NCI-H2227 treated with DMSO at 0.1 percent for 48 hours (cell line): ENCODE results near the gene BPIFB4.
"Not testable (repeated sequence)": the region's sequence is repeated elsewhere in the genome, so short reads cannot be mapped to it uniquely, and the experiment has no call there.

ENCODE experiments used
- DNase-seq: peaks from one replicate; lab custom pipeline; 2025; lab: John Stamatoyannopoulos, UW

BPIFB4 gene

DNA sequence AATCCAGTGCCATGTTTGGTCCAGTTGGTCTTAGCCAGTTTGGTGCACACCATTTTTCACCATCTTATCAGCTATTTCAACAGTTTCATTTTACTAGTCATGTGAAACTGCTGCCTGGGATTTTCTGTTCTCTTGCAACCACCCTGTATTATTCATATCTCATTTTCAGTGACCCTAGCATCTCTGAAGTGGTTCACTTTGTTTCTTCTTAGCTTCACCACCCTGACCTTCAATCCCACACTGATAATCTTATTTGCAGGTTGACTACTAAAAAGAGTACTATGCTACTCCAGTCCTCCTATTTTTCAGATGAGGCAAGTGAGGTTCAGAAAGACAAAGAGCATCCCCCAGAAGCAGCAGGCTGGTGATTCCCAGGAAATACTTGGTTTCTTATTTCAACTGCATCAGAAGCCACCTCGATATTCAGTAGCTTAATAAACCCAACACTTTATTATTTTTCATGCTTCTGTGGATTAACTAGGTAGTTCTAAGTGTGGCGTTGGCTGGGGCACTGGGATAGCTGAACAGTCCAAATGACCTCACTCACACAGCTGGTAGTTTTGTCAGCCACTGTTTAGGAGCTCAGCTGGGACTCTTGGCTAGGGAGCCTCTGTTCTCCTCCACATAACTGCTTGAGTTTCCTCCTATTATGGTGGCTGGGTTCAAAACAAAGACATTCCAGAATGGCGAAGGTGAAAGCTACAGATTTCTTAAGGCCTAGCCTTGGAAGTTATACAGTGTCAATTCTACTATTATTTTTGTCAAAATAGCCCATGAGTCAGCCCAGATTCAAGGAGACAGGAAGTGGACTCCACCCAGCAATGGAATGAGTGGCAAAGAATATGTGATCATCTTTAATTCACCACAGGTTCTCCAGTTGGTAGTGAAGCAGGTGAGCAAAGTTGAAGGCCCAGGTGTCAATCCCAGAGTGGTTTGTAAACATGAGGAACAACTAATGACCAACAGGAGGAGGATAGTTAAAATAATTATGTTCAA lies 40.6 kb downstream of the BPIFB4 start:
- no peak for DNase-seq

DNA sequence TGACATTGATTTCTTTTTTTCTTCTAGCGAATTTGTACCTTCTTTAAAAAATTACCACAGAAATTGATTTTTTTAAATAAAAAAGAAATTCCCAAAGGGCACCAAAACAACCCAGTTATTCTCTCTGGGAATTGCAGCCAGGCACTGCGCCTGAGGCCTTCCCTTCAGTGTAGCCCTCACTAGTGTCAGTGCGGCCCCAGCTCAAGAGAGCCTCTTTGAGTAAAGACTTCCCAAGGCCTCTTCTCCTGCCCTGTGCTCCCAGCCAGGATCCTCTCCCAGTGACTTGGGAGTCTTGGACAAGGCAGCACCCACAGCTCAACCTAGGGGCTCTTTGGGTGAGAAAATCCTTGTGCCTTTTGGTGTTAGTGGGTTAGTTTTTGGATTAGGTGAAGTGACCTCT lies 41.5 kb downstream of the BPIFB4 start:
- no peak for DNase-seq

DNA sequence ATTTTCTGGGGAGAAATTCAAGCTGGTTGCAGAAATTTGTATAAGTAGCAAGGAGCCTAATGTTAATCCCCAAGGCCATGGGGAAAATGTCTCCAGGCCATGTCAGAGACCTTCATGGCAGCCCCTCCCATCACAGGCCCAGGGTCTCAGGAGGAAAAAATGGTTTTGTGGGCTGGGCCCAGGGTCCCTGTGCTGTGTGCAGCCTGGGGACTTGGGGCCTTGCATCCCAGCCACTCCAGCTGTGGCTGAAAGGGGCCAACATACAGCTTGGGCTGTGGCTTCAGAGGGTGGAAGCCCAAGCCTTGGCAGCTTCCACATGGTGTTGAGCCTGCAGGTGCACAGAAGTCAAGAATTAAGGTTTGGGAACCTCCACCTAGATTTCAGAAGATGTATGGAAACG lies 42.9 kb downstream of the BPIFB4 start:
- DNase-seq: not testable (repeated sequence)

DNA sequence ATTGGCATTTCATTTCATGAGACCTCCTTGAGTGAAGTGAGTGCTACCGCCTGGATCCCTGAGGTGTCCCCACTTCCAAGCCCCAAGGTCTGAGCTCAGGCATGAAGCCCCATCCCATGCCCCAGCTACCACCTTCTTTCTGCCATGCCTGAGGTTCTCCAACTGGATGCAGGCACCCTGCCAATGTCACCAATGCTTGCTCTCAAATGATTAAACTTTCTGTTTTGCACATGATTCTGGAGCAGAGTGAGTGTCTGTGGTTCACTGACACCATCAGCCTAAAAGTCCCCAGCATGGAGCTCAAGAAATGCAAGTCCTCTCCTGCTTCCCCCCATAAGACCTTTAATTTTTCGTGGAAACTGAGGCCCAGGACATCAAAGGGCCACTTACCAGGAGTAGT lies 44.8 kb downstream of the BPIFB4 start:
- DNase-seq: no peak

DNA sequence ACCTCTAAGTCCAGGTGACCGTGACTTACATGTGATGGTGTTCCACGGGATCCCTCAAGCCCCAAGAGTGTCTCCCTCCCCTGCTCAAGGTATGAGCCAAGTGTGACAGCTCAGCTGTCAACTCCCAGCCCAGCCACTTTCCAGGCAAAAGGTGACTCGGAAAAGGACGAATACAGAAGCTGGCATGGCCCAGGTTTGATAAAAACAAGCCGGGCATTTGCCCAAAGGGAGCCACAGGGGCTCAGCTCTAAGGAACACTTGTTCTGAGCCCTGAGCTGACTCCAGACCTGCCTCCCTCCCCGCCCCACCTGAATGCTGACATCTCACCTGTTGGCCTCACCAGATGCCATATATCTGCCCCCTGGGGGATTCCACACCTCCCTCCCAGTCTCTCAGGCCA lies 45.6 kb downstream of the BPIFB4 start:
- no peak for DNase-seq

DNA sequence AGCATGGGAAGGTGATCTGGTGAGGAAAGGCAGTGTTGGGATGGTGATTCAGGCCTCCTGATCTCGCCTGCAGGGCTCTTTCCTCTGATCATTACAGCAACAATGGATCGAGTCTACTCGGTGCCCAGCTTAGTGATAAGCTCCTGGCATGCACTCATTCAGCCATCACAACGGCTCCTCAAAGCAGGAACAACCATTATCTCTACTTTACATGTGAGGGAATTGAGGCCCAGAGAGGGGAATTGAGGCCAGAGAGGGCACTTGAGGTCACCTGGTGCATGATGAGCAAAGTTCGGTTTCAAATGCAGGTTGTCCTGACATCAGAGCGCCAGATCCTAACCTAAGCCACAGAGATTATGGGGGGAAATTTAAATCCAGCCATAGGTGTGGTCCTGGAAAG lies 46.5 kb downstream of the BPIFB4 start:
- DNase-seq: no peak

DNA sequence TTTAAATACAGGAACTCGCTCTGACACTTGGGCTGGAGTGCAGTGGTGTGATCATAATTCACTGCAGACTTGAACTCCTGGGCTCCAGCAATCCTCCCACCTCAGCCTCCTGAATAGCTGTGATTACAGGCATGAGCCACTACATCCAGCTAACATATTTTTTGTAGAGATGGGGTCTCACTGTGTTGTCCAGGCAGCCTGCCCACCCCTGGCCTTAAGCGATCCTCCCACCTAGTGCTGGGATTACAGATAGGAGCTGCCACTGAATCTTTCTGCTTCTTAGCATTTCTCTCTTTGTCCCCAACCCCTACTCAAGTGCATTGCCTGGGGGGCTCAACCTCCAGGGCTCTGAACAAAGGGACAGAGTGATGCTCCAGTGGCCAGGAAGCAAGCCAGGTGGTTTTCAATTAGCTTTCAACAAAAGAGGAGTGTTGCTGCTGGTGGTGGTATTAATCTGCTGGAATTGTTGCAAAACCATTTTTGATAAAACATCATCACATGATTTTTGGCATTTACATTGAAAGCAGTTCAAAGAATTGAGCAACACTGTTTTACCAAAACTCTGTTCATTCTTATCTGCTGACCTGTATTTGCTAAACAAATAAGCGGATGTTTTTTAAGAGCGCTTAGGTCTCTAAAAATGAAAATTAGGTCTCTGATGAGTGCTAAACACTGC lies 48.1 kb downstream of the BPIFB4 start:
- no peak for DNase-seq

DNA sequence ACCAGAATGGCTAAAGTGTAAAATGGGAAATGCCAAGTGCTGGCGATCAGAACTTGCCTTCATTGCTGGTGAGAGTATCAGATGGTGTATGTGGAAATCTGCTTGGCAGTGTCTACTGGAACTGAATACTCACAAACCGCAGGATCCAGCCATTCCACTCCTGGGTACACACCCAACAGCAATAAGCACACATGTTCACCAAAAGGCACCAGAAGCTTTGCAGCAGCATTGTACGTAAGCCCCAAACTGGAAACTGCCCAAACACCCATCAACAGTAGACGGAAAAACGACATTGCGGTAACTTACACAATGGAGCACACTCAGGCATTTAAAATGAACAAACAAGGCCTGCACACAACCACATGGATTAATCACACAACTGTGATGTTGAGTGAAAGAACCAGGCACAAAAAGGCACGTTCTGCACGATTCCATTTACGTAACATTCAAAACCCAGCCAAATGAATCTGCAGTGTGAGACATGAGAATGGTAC lies 51.2 kb downstream of the BPIFB4 start:
- no peak for DNase-seq

DNA sequence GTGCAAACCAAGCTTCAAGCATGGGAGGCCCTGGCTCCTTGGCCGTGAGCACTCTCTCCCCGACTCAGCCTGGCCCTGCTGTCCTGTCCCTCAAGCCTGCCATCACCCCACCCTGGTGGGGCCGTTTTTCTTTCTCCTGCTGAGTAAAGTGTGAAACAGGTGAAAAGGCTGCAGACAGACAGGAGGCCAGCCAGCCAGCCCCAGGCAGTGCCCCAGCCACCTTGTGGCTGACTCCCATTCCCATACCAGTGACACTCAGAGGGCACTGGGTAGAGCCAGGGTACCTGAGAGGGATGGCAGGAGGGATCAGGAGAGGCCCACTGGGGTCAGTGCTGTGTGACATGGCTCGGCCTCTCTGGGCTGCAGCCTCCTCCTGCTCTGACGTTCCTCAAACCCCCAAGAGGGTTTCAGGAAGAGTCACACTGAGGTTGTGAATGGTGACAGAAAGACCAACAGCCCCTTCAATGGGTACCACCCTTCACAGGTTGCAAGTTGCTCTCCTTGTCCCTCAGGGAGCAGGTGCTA lies 52.6 kb downstream of the BPIFB4 start:
- DNase-seq: no peak

DNA sequence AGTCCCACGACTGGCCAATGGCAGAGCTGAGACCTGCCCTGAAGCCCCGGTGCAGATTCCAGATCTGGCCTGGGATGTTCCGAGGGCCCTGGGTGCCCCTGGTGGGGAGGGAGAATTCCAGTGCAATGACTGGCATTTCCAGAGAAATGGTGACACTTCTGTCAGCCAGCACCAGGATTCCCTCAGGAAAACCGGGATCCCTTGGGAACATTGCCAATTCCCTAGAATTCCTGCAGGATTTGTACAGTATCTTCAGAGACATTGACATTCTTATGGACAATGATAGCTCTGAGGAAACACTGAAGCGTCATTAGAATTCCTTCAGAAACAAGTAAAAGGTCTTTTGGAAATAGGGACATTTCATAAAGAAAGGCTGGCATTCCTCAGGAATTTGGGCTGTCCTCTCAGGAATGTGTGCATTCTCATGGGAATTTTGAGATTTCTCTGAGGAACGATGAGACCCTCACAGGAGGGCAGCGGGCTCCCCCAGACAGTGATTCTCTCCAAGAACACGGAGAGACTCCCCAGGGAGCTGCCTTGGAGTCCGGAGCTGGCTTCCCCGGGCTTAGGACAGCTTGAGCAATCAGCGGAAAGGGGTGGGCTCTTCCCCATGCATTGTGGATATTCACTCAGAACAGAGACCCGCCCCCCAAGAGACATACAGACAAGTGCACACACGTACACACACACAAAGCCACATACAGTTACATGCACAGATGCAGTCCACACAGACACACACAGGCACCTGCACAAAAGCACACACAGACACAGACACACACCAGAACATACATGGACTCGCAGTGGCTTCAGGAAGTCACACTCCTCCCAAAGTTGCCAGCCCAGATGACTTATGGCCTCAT lies 53.3 kb downstream of the BPIFB4 start:
- DNase-seq: no peak

DNA sequence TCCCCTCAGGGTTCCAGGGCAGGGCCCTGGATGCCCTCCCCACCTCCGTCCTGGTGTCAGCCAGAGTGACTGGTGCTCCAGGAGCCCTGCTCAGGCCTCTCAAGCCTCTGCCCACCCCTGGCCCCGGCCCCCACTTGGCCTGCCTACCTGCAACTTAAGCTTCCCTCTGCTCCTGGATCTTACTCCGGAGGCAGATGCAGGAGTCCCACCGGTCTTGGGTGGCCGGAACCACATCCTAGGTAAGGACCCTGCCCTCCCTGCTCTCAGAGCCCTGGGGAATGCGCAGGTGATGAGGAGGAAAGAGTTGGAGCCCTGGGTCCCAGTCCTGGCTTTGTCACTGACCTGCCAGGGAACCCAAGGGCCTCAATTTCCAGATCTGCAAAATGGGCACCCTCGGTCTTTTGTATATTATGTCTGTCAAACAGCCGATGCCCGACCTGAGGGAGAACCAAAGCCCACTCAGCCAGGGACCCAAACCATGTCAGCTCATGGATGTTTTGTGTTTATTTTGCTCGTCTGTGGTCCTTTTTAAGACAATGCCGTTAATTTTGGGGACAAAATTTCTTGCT lies 54.0 kb downstream of the BPIFB4 start:
- DNase-seq: no peak

DNA sequence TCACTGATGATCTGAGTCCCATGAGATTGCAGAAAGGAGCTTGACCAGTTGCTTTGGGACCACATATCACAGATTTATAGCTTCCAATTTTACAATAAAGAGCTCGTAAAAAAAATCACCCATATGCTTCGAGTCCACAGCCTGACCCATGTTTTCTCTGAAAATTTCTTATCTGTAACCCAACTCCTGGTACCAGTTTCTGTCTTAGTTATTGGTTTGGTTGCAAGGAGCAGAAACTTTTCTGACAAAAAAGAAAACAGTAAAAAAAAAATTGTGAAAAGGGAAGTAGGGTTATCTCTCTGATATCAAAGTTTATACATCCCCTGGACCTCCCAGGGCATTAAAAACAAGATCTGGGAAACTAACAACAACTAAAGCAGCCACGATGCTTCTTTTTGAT lies 57.8 kb downstream of the BPIFB4 start:
- no peak for DNase-seq

DNA sequence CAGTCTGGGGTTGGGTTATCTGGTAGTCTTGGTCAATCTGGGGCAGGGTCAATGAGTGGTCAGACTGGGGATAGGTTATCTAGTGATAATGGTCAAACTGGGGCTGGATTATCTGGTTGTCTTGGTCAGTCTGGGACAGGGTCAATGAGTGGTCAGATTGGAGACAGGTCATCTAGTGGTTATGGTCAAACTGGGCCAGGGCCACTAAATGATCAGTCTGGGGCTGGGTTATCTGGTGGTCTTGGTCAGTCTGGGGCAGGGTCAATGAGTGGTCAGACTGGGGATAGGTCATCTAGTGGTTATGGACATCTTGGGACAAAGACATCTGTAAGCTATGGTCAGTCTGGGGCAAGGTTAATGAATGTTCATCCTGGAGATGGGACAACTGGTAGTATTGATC lies 60.0 kb downstream of the BPIFB4 start:
- no peak for DNase-seq

DNA sequence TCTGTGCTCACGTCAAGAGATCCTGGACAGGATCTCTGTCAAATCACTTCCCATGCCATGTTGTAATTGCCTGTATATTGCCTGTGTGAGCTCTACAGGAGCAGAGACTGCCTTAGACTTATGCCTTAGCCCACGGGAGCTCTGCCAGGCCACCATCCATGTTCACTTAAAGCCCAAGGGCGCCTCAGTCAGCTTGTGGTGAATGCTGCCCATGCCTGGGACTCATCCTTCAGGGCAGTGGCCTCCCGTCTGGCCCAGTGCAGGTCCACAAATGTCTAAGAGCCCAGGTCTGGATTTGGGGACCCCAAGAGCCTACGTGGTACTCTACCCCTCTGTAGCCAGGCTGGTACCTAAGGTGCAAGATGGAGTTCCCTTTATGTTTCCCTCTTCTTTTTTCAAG lies 66.1 kb downstream of the BPIFB4 start:
- DNase-seq: no peak

DNA sequence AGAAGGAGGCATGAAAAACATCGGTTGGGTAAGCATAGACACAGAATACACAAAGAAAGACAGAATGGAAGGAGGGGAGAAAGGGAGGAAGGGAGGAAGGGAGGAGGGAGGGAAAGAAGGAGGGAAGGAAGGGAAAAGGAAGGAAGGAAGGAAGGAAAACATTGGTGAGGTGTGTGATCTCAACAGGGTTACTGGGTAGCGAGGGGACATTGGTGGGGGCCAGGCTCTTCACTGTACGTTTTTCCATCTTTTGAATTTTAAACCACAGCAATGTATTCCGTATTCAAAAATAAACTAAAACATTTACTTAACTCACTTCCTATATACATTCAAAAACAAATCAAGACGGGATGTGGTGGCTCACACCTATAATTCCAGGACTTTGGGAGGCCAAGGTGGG lies 67.9 kb downstream of the BPIFB4 start:
- no peak for DNase-seq

DNA sequence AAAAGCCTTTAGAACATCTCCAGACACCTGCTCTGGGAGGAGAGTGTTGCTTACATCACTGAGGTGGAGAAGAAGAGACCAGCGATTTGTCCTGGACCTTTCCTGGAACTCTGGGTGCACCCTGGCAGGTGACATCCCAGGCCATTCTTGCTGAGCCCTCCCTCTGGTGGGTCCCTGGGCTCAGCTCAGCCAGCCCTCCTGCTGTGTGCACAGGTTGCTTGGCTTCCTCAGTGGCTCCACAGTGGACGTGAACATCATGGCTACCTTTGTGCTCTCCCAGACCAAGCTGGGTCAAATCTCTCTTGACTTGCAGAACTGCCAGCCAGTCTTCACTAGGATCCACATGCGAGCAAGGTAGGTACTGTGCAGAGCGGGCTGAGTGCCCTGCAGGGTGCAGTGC lies 68.6 kb downstream of the BPIFB4 start:
- DNase-seq: no peak

DNA sequence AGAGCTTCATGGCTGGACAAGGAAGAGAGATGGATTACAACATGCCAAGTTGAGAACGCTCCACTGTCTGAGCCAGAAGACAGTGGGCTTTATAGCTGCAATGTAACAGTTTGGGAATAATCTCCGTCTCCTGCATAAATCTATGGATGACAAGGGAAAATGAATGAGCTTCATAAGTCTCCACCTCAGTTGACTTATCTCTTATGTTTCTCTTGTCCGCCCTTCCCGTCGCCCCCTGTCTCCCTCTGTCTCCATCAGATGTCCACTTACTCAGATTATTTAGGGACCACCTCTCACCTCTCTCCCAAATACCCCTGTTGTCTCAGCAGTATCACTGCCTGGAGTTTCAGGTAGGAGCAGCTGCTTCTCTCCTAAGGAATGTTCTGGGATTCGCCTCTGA lies 74.8 kb downstream of the BPIFB4 start:
- no peak for DNase-seq

DNA sequence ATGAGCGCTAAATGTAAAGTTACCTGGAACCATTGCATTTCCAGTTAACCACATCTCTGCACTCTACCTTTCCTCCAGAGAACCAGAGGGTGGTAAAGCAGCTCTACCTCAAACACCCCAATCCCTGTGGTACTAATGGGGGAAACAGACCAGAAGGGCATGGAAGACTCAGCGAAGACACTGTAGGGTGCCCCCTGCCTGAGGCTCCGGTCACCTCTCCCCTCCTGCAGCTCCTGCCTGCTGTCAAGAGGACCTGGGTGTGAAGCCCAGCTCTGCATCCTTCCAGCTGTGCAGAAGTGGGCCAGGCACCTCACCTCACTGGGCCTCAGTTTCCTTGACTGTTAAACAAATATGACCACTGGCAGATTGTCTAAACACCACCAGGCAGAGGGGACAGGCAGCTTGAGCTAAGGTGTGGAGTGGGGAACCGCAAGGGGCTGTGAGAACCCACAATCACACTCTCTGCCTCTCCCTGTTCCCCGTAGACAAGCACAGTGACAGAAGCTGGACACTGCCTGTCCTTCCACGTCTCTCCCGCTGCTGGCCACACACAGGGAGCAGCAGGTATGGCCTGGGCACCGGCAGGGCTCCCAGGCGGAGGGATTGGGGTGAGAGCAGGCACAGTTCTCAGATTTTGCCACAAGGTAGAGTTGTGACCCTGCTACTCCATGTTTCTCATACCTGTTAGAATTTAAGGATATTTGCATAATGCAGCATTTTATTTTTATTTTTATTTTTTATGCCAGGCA lies 79.4 kb downstream of the BPIFB4 start:
- no peak for DNase-seq

DNA sequence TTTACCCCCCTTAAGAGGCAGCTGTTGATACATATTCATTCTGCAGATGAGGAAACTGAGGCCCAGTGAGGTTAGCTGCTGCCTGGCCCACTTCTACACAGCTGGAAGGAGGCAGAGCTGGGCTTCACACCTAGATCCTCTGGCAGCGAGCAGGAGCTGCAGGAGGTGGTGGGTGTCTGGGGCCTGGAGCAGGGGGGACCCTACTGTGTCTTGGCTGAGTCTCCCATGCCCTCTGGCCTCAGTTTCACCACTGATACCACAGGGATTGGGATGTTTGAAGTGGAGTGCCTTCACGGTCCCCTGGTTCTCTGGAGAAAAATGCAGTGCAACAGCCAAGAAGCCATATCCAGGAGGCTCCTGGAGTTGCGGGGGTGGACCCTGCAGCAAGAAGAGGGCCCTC lies 80.3 kb downstream of the BPIFB4 start:
- DNase-seq: no peak

DNA sequence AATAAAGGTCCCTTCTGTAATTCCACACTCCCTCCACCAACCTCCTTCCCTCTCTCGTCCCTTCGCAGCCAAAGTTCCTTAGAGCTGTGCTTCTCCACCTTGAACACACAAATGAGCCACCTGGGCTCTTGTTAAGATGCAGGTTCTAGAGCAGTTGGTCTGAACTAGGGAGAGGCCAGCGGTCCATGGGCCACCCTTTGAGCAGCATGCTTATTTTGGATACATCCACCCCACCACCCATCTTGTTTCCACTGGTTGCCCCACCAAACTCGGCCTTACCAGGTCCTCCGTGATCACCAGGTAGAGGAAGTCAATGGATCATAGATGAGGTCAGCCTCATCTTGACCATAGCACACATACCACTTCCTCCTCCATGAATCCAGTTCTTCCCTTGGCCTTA lies 81.2 kb downstream of the BPIFB4 start:
- DNase-seq: no peak
